Heart left ventricle (tissue), 13 donors: ENCODE data around the gene BNIPL.

Experiments
- CTCF ChIP-seq, 12 donors: fragments of 200-600 bp; sonication (generic) in 4 of 12; IDR thresholded peaks; one replicate each; pipeline versions ENCODE4 v1.5.0 to v1.8.0; 2018 to 2022; ENCODE audit warnings: antibody characterized with exemption in 12 of 12, mild to moderate bottlenecking in 5 of 12
- POLR2A ChIP-seq, 2 donors: fragments of 450-650 bp; IDR thresholded peaks; one replicate each; pipeline ENCODE4 v1.6.1; 2017; ENCODE audit warnings: antibody characterized with exemption in 2 of 2, mild to moderate bottlenecking in 2 of 2, moderate library complexity in 2 of 2
- donor health status: ischemic (EF 13 %, LVEDD 7.1; RV severe dilation, severe dysfunction).
- donor health status: DM: no; HTN: yes; CAD: no.
- donor health status: DM: no; HTN: no; CAD: no.
- donor health status: ischemic (EF 25% LVEDD 6.9; RV normal size, moderate dysfunction).
- donor health status: ischemic (EF 25% LVEDD 5.7; RV mildly dilated, moderate dysfunction).
- donor health status: ischemic (EF 35%, LVEDD 5.7; RV mildly dilated, moderate dysfunction).
- donor health status: nonischemic (EF 11% LVEDD 7.7; RV severe dilation, severe dysfunction).
- donor health status: DM: yes; HTN: yes; CAD: no.
- donor health status: PGD.
- donor health status: ischemic (EF 29% LVEDD 5.4; RV normal size, mild dysfunction).
- donor health status: nonischemic (EF 23%, LVEDD 6.1; RV moderate dilation, normal function).

- TF ChIP-seq CTCF (IDR thresholded peaks at IDR 0.05) = no peak
- TF ChIP-seq POLR2A (IDR thresholded peaks at IDR 0.05) = no peak
Observed at GRCh38 chr1:151000408-151000807, 36.0 kb upstream of the BNIPL start.
